Measurements from ENCODE around the gene UPP1.

Gene UPP1

DNA sequence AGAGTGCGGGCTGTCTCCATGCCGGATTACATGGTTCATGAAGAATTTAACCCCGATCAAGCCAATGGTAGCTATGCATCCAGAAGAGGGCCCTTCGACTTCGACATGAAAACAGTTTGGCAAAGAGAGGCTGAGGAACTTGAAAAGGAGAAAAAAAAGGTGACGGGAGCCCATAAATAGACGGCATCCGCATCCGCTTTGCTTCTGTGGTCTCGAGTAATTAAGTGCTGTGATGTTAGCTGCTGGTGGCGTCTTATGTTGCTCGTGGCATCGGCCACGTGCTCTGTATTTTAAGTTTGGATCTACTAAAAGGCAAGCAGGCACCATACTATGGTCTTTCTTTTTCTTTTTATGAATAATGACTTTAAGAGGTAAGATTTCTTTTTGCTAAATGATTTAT lies 42.6 kb upstream of the UPP1 start:
- TF ChIP-seq, protein P1, sequence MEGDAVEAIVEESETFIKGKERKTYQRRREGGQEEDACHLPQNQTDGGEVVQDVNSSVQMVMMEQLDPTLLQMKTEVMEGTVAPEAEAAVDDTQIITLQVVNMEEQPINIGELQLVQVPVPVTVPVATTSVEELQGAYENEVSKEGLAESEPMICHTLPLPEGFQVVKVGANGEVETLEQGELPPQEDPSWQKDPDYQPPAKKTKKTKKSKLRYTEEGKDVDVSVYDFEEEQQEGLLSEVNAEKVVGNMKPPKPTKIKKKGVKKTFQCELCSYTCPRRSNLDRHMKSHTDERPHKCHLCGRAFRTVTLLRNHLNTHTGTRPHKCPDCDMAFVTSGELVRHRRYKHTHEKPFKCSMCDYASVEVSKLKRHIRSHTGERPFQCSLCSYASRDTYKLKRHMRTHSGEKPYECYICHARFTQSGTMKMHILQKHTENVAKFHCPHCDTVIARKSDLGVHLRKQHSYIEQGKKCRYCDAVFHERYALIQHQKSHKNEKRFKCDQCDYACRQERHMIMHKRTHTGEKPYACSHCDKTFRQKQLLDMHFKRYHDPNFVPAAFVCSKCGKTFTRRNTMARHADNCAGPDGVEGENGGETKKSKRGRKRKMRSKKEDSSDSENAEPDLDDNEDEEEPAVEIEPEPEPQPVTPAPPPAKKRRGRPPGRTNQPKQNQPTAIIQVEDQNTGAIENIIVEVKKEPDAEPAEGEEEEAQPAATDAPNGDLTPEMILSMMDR (IDR thresholded peaks at IDR 0.05; ENCODE audit: extremely low read depth, insufficient read depth, missing control alignments), result no peak
- no peak for DNase-seq (ENCODE audit: low spot score)
- in situ Hi-C loops (cut with MboI; ENCODE audit: low pct_unique_long_range_greater_than_20kb, low sequenced_read_pairs, unreplicated experiment), result no loop called here

- in situ Hi-C loops (cut with MboI; ENCODE audit: low pct_unique_long_range_greater_than_20kb, low sequenced_read_pairs, unreplicated experiment), result no loop called here
- TF ChIP-seq, protein P1 (IDR thresholded peaks at IDR 0.05; ENCODE audit: extremely low read depth, insufficient read depth, missing control alignments), result no peak
- DNase-seq (ENCODE audit: low spot score), result no peak
These were observed 41.0 kb upstream of the UPP1 start for GRCh38 chr7:48048113-48048512.

DNA sequence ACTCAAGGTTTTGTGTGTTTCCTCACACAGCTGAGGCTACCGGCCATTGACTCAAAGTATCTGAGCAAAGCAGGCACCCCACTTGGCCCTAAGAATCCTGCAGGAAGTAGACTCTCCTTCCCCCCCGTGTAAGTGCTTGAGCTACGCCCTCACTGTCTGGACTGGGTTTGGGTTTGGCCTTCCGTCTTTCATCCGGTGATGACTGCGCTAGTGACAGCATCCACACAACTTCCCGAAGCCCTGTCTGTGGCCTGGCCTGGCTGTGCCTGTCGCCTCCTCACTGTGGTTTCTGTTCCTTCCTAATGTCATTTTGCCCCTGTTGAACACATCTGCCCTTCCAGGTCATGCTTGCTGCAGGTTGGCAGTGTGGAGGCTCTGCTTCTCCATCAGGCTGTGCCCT lies 39.2 kb upstream of the UPP1 start:
- TF ChIP-seq, protein P1 (IDR thresholded peaks at IDR 0.05; ENCODE audit: extremely low read depth, insufficient read depth, missing control alignments), result no peak
- in situ Hi-C loops (cut with MboI; ENCODE audit: low pct_unique_long_range_greater_than_20kb, low sequenced_read_pairs, unreplicated experiment), result no loop called here
- DNase-seq (ENCODE audit: low spot score), result no peak

DNA sequence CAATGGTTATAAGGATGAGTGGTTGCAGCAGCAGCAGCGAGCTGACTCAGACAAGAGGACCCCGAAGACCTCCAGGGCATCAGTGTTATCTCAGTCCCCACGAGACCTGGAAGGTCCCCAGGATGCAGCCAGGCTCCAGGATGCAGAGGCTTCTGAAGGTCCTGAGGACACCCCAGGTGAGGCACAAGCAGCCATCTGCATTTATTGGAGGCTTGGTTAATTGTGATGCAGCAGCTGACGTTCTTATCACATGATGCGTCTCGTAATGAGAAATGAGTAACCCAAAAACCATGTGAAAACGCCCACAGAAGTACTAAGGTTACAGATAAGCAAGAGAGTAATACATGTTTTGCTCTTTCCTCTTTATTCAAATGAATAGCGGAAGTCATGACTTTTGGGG lies 36.3 kb upstream of the UPP1 start:
- in situ Hi-C loops (cut with MboI; ENCODE audit: low pct_unique_long_range_greater_than_20kb, low sequenced_read_pairs, unreplicated experiment), result no loop called here
- no peak for DNase-seq (ENCODE audit: low spot score)
- TF ChIP-seq, protein P1 (IDR thresholded peaks at IDR 0.05; ENCODE audit: extremely low read depth, insufficient read depth, missing control alignments), result no peak

GRCh38 chr7:48053736-48054135 lies 35.3 kb upstream of the UPP1 start:
- DNase-seq (ENCODE audit: low spot score), result no peak
- TF ChIP-seq, protein P1 (IDR thresholded peaks at IDR 0.05; ENCODE audit: extremely low read depth, insufficient read depth, missing control alignments), result no peak
- in situ Hi-C loops (cut with MboI; ENCODE audit: low pct_unique_long_range_greater_than_20kb, low sequenced_read_pairs, unreplicated experiment), result no loop called here

DNA sequence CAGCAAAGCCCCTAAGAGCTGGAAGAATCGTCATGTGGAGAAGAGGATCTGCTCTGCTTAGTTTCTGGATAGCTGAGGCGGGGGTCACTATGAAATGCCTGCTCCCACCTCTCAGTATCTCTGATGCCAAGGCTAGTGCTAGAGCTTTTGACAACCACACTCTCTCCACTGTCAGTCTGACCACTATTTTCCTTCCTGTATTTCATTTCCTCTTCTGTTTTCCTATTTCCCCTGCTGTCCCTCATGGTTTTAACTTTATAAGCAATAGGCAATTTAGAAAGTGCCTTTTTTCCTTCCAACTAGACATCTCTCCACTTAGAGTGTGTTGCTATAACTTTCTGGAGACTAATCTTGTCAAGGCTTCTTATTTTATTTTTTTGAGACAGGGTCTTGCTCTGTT lies 30.1 kb upstream of the UPP1 start:
- in situ Hi-C loops (cut with MboI; ENCODE audit: low pct_unique_long_range_greater_than_20kb, low sequenced_read_pairs, unreplicated experiment), result no loop called here
- no peak for DNase-seq (ENCODE audit: low spot score)
- TF ChIP-seq, protein P1 (IDR thresholded peaks at IDR 0.05; ENCODE audit: extremely low read depth, insufficient read depth, missing control alignments), result no peak

DNA sequence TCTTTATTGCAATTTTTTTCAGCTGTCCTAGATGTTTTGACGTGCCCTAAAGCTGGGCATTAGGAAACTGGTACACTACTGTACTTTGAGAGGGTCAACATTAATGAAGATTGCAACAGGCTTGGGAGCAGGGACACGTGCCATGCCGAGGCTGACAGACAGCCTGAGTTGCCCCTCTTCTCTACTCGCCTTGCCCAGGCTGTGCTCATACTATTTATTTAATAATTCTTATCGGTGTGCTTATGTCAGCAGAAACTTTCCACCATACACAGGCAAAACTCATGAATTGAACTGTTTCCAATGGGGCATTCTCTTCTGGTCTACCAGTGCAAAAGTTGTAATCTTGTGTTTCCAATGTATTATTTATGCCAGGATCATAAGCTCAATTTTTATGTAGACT lies 29.4 kb upstream of the UPP1 start:
- in situ Hi-C loops (cut with MboI; ENCODE audit: low pct_unique_long_range_greater_than_20kb, low sequenced_read_pairs, unreplicated experiment), result no loop called here
- TF ChIP-seq, protein P1 (IDR thresholded peaks at IDR 0.05; ENCODE audit: extremely low read depth, insufficient read depth, missing control alignments), result no peak

More for the DNA sequence above, 29.4 kb upstream of the UPP1 start:
- no peak for DNase-seq (ENCODE audit: low spot score)

Data from GM13977 (cell line).